ENCODE data around the gene CLIP2.

Gene CLIP2

DNA sequence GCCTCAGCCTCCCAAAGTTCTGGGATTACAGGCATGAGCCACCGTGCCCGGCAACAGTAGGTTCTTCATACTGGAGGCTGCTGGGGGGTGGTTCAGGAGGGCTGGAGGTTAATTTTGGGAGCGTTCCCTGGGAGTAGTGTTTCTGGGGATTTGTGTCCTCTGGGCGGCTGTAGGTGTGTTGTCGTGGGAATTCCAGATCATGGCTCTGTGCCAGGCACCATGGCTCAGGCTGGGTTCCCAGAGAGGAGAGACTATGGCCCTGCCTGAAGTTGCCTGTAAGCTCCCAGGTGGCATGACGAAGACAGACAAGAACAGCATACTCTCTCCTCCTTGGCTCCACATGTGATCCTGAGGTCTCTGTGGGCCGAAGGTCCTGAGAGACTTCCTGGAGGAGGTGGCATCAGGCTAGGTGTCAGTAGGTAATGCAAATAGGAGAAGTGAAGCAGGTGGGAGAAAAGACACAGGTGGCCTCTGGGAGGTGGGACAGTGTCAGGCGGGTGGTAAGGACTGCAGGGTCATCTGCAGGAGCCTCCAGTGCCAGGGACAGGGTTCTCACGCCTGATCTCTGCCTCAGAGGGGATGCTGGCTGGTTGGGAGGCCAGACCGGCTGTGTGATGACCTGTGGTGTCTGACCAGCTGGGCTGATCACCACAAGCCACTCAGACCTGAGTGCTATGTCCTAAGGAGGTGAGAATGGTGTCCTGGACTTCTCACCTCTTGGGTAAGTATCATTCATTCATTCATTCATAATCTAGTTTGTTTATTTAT lies 18.7 kb downstream of the CLIP2 start:
- TF ChIP-seq, protein P1, sequence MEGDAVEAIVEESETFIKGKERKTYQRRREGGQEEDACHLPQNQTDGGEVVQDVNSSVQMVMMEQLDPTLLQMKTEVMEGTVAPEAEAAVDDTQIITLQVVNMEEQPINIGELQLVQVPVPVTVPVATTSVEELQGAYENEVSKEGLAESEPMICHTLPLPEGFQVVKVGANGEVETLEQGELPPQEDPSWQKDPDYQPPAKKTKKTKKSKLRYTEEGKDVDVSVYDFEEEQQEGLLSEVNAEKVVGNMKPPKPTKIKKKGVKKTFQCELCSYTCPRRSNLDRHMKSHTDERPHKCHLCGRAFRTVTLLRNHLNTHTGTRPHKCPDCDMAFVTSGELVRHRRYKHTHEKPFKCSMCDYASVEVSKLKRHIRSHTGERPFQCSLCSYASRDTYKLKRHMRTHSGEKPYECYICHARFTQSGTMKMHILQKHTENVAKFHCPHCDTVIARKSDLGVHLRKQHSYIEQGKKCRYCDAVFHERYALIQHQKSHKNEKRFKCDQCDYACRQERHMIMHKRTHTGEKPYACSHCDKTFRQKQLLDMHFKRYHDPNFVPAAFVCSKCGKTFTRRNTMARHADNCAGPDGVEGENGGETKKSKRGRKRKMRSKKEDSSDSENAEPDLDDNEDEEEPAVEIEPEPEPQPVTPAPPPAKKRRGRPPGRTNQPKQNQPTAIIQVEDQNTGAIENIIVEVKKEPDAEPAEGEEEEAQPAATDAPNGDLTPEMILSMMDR (IDR thresholded peaks at IDR 0.05): no peak

DNA sequence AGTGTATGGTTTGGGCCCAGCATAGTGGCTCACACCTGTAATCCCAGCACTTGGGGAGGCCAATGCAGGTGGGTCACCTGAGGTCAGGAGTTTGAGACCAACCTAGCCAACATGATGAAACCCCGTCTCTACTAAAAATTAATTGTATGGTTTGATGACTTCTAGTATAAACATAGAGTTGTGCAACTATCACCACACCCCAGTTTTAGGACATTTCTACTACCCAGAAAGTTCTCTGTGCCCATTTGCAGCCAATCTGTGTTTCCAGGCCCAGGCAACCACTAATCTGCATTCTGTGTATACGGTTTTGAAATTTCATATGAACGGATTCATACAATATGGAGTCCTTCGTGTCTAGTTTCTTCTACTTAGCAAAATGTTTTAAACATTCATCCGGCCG lies 20.0 kb downstream of the CLIP2 start:
- TF ChIP-seq, protein P1 (IDR thresholded peaks at IDR 0.05): no peak

DNA sequence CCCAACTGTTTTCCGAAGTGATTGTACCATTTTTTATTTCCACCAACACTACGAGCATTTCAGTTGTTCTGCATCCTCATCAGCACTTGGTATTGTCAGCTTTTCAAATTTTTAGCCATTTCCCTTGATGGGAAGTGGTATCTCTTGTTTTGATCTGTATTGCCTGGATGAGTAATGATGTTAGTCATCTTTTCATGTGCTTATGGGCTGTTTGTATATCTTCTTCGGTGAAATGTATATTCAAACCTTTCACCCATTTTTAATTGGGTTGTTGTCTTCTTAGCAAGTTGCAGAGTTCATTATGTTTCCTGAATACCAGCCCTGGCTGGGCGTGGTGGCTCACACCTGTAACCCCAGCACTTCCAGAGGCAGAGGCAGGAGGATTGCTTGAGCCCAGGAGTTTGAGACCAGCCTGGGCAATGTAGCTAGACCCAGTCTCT lies 22.1 kb downstream of the CLIP2 start:
- TF ChIP-seq, protein P1 (IDR thresholded peaks at IDR 0.05): no peak

DNA sequence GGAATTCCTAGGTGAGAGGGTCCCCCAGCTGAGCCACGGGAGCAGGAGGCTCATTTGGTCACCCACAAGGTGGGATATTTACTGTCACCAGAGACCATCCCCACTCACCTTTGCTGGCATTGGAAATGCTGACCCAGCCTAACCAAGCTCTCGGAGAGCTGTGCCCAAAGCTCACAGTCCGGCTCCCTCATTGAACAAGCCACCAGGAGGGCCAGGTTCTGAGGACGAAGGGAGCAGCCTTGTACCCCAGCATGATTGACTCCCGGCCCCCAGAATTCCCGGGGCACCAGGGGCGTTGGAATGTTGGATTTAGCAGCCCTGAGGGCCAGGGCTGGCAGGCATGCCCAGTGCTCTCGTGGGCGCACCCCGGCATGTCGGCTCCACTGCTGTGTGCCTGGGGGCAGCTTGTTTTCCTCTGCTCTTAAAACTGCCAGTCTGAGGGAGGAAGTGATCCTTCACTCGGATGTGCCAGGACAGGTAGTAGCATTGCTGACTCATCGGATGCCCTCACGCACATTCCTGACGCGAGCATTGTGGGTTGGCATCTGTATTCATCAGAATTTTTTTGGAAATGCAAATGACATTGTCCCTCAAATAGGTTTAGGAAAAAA lies 23.3 kb downstream of the CLIP2 start:
- TF ChIP-seq, protein P1 (IDR thresholded peaks at IDR 0.05): no peak

DNA sequence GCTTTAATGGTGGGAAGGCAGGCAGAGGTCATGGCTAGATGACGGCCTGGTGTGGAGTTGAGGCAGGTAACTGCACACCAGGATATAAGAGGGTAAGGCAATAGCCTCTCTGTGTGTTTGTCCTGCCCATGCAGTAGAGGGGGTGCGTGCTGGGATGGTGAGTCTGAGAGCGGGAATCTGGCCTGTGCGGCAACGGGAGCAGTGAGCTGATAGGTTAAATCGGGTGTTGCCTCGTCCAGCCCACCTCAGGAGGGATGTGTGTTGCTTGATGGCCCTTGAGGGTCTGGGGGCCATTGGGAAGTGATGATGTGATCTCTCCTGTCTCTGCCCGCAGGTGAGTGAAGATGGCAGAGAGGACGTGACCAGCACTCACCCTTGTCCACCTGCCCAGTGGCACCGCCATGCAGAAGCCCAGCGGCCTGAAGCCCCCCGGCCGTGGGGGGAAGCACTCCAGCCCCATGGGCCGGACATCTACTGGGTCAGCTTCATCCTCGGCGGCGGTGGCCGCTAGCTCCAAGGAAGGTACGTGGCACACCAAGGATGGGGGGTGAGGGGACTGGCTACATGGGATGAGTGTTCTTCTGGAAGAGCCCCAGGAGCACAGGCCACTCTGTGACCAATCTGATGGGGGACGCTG lies 28.1 kb downstream of the CLIP2 start:
- TF ChIP-seq, protein P1 (IDR thresholded peaks at IDR 0.05): no peak

DNA sequence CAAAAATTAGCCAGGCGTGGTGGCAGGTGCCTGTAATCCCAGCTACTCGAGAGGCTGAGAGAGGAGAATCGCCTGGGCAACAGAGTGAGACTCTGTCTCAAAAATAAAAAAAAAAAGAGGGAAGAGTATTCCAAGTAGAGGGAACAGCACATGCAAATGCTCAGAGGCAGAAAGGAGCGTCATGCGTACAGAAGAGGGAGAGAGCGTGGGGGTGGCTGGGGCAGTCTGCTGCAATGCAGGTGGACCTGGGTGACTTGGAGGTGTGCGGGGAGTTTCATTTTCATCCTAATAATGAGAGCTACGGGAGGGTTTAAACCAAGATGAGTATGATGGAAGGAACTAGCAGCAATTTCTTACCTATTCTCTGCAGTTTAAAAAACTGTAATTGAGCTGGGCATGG lies 28.8 kb downstream of the CLIP2 start:
- TF ChIP-seq, protein P1 (IDR thresholded peaks at IDR 0.05): no peak

DNA sequence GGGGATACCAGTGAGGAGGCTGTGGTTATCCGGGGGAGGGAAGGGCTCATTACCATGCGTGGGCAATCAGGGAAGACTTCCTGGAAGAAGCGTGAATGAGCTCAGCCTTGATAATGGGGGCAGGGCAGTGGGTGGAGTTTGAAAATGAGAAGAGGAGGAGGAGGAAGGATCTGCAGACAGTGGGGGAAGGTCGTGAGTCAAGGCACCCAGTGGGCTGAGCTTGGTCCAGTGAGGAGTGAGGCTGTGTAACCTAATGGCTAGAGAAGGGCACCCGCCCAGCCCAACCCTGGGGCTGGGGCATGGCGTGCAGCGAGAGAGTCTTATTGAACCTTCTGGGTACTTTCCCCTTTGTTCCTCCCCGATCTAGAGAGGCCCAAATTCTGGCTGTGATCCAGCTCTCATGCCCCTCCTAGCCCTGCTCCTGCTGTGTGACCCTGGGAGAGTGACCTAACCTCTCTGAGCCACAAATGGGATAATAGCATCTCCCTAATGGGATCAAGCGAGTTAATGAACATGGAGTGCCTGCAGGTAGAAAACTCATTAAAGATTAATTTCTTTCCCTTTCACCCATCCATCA lies 31.5 kb downstream of the CLIP2 start:
- TF ChIP-seq, protein P1 (IDR thresholded peaks at IDR 0.05): no peak

Measured in LNCAP (cell line).